AG10803 (cell line): ENCODE data around the gene PLOD2.

Source experiments
- DNase-seq: peaks from one replicate; pipeline ENCODE4 v3.0.0; 2010; ENCODE audit warnings: low read depth
- H3K4me3 ChIP-seq: 2 replicates; pipeline ENCODE4 v1.5.1; 2011; ENCODE audit warnings: mild to moderate bottlenecking, low read length, control low read depth
- TF ChIP-seq, protein P1 (sequence below): conservative IDR thresholded peaks from 2 replicates; pipeline ENCODE4 v1.5.1; 2011; ENCODE audit warnings: mild to moderate bottlenecking, low read length, control low read depth, inconsistent platforms

Gene PLOD2

GRCh38 chr3:146160964-146161662 lies at the start of gene PLOD2:
PLOD2 (minus strand) TSS chr3:146161184; CDS start chr3:146160989, 195 bp downstream.
- TF ChIP-seq, protein P1, sequence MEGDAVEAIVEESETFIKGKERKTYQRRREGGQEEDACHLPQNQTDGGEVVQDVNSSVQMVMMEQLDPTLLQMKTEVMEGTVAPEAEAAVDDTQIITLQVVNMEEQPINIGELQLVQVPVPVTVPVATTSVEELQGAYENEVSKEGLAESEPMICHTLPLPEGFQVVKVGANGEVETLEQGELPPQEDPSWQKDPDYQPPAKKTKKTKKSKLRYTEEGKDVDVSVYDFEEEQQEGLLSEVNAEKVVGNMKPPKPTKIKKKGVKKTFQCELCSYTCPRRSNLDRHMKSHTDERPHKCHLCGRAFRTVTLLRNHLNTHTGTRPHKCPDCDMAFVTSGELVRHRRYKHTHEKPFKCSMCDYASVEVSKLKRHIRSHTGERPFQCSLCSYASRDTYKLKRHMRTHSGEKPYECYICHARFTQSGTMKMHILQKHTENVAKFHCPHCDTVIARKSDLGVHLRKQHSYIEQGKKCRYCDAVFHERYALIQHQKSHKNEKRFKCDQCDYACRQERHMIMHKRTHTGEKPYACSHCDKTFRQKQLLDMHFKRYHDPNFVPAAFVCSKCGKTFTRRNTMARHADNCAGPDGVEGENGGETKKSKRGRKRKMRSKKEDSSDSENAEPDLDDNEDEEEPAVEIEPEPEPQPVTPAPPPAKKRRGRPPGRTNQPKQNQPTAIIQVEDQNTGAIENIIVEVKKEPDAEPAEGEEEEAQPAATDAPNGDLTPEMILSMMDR = no peak
- peak; percentile 91 for DNase-seq
- H3K4me3 ChIP-seq = peak within 1 kb of the TSS; percentile 88

DNA sequence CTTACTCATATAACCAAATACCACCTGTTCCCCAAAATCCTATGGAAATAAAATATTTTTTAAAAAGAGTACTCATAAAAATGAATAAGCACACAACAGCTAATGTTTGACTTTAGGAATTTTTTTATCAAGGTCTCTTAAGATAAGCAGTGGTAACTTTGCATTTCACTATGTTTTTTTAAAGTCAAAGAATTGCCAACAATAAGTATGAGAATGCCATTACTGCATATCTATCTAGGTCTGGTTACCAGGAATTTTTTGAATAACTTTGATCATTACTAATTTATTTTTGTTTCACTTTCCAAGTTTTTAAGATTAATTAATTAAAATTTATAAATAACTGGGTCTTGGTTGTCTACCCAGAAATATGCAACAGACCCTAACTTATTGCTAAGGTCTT lies 48.4 kb upstream of the PLOD2 start:
- no peak overlapping the region for H3K4me3 ChIP-seq
- TF ChIP-seq, protein P1 = no peak
- no peak for DNase-seq

DNA sequence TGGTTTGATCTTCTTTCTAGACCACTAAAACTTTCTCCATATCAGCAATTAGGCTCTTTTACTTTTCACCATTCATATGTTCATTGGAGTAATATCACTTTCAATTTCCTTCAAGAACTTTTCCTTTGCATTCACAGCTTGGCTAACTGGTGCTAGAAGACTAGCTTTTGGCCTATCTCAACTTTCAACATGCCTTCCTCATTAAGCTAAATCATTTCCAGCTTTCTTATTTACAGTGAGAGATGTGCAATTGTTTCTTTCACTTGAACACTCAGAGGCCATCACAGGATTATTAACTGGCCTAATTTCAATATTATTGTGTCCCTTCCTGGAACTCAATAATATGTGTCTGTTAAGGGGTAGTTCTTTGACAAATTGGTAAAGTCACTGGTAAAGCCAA lies 42.8 kb upstream of the PLOD2 start:
- no peak overlapping the region for H3K4me3 ChIP-seq
- peak; percentile 46 for DNase-seq
- TF ChIP-seq, protein P1 = no peak

DNA sequence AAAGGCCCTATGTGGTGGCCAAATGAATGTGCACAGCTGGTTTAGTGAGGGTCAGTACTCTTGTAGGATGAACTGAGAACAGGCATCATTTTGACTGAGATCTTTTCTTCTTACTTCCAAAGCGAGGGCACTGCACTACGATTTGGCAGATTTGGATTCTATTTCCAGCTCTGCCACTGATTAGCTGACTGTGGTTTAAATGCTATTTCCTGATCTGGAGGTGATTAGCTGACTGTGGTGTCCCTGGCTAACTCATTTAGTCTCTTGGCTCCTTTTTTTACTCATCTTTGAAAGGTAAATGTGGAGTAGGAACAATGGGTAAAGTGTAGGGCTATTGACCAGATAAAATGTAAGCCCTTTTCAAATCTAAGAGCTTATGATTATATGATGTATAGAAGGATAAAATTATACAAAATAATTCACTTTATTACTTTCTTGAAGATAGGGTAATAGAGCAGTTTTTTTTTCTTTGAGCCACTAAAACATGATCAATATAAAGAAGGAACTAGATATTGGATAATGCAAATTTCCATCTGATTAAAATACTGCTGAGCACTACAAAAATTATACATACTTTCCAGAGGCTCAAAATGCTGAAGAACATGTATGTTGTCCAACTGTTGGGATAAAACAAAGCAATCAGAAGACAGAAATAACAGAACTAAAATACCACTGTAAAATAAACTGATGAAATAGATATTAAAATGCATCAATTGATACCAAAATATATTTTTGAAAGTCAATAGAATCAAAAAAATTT lies 39.7 kb upstream of the PLOD2 start:
- DNase-seq = peak; percentile 52
- TF ChIP-seq, protein P1 = no peak
- no peak overlapping the region for H3K4me3 ChIP-seq

- TF ChIP-seq, protein P1 = no peak
- no peak for DNase-seq
- no peak overlapping the region for H3K4me3 ChIP-seq
Measured at GRCh38 chr3:146199762-146200161, 38.8 kb upstream of the PLOD2 start.

GRCh38 chr3:146196789-146197188 lies 35.8 kb upstream of the PLOD2 start:
- DNase-seq = no peak
- H3K4me3 ChIP-seq = no peak overlapping the region
- TF ChIP-seq, protein P1 = no peak

DNA sequence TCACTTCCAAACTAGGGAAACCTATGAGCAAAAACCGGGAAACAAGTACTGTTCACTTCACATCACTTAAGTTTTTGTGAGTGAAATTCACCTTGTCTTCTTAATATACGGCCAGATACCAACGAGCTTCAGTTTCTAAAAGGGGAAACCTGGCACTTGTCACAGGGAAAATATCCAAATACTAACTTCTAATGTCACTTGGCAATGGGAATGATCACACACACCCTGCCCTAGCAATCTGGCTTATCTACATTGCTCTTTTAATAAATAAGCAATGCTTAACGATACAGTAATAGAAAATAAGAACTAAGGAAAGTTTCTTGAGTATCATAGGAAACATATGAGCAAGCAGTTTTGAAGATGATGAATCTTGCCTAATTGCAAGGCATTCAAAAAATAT lies 34.6 kb upstream of the PLOD2 start:
- DNase-seq = peak; percentile 13
- H3K4me3 ChIP-seq = no peak overlapping the region
- TF ChIP-seq, protein P1 = no peak
